Right lobe of liver (tissue), 4 donors: ENCODE data around the gene KLF5.

Experiments used
- POLR2A ChIP-seq: fragments of 450-650 bp; IDR thresholded peaks from one replicate; pipeline ENCODE4 v1.6.1; 2017; ENCODE audit warnings: antibody characterized with exemption, mild to moderate bottlenecking
- TF ChIP-seq, protein P1 (sequence below), 4 donors: fragments of 200-600 bp in 3 of 4; fragments of 450-650 bp in 1 of 4; IDR thresholded peaks; one replicate each; pipeline versions ENCODE4 v1.5.1 to v1.8.0; 2016 to 2022; ENCODE audit warnings: antibody characterized with exemption in 4 of 4, mild to moderate bottlenecking in 2 of 4
- donor health status: DM: no; HTN: no; CAD: no.
- donor health status: DM: no; HTN: no; CAD: no.
- donor health status: DM: no; HTN: yes; CAD: no.

DNA sequence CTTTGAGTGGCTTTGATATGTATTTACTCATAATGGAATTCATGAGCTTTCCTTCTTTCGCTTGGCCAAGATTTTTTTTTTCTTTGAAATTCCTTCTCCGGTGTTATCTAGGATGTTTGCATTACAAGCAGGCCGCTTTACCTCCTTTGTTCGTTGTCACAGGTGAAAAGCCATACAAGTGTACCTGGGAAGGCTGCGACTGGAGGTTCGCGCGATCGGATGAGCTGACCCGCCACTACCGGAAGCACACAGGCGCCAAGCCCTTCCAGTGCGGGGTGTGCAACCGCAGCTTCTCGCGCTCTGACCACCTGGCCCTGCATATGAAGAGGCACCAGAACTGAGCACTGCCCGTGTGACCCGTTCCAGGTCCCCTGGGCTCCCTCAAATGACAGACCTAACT lies 16.7 kb downstream of the KLF5 start:
- no peak for TF ChIP-seq POLR2A
- TF ChIP-seq, protein P1, sequence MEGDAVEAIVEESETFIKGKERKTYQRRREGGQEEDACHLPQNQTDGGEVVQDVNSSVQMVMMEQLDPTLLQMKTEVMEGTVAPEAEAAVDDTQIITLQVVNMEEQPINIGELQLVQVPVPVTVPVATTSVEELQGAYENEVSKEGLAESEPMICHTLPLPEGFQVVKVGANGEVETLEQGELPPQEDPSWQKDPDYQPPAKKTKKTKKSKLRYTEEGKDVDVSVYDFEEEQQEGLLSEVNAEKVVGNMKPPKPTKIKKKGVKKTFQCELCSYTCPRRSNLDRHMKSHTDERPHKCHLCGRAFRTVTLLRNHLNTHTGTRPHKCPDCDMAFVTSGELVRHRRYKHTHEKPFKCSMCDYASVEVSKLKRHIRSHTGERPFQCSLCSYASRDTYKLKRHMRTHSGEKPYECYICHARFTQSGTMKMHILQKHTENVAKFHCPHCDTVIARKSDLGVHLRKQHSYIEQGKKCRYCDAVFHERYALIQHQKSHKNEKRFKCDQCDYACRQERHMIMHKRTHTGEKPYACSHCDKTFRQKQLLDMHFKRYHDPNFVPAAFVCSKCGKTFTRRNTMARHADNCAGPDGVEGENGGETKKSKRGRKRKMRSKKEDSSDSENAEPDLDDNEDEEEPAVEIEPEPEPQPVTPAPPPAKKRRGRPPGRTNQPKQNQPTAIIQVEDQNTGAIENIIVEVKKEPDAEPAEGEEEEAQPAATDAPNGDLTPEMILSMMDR (IDR thresholded peaks at IDR 0.05), result no peak
